Hematopoietic multipotent progenitor cell (in vitro differentiated cells): ENCODE measurements around the gene ARL1. TPM values are rescaled to one million over a fixed set of nuclear protein-coding genes. Genes with fewer than 3 reads are reported as not detected.
"Not testable (repeated sequence)": the region's sequence is repeated elsewhere in the genome, so short reads cannot be mapped to it uniquely, and the experiment has no call there.

Experiments used
- DNase-seq, 3 donors: peaks; one replicate each; pipeline ENCODE4 v3.0.0-alpha.2; 2011 to 2015; ENCODE audit warnings: low read depth in 2 of 3, low spot score in 2 of 3
- total RNA-seq: library from RNA; depleted of rRNA; stranded (reverse); fragments of >200 nt; gene quantifications from one replicate; pipeline ENCODE4 v1.2.3, GENCODE V29; 2012

Gene ARL1
- 15.3 TPM for total RNA-seq

GRCh38 chr12:101407436-101408345, at the start of gene ARL1:
Gene ARL1 (minus strand): TSS chr12:101407772. CDS start chr12:101407645, 127 bp downstream.
- peak; percentile 63 to 90 (median 88) for DNase-seq

- peak in 1 of 3 donors; percentile 5 for DNase-seq
Observed at GRCh38 chr12:101455685-101456084, 48.1 kb upstream of the ARL1 start.

GRCh38 chr12:101441461-101442224, 34.1 kb upstream of the ARL1 start:
- no peak for DNase-seq

GRCh38 chr12:101439236-101439635, 31.7 kb upstream of the ARL1 start:
- DNase-seq = peak in 1 of 3 donors; percentile 15

- DNase-seq = no peak
Observed at GRCh38 chr12:101436136-101436535, 28.6 kb upstream of the ARL1 start.

GRCh38 chr12:101430456-101430855, 22.9 kb upstream of the ARL1 start:
- DNase-seq = no peak

GRCh38 chr12:101424620-101425019, 17.0 kb upstream of the ARL1 start:
- DNase-seq = no peak

GRCh38 chr12:101422066-101422465, 14.5 kb upstream of the ARL1 start:
- DNase-seq = not testable (repeated sequence)

- no peak for DNase-seq
Observed at GRCh38 chr12:101415228-101415627, 7.7 kb upstream of the ARL1 start.

GRCh38 chr12:101414533-101415119, 7.1 kb upstream of the ARL1 start:
- DNase-seq = peak in 2 of 3 donors; percentile 29 to 47

- not testable (repeated sequence) for DNase-seq
Observed at GRCh38 chr12:101410169-101410568, 2.6 kb upstream of the ARL1 start.

- peak in 1 of 3 donors; percentile 3 for DNase-seq
Observed at GRCh38 chr12:101407049-101407435, 530 bp downstream of the ARL1 start.

- not testable (repeated sequence) for DNase-seq
Observed at GRCh38 chr12:101391181-101391580, 16.4 kb downstream of the ARL1 start.

GRCh38 chr12:101379149-101379548, 28.4 kb downstream of the ARL1 start:
- no peak for DNase-seq

- no peak for DNase-seq
Observed at GRCh38 chr12:101375573-101375972, 32.0 kb downstream of the ARL1 start.

GRCh38 chr12:101372431-101372830, 35.1 kb downstream of the ARL1 start:
- DNase-seq = no peak

GRCh38 chr12:101368016-101368415, 39.6 kb downstream of the ARL1 start:
- DNase-seq = no peak

- no peak for DNase-seq
Observed at GRCh38 chr12:101361455-101361854, 46.1 kb downstream of the ARL1 start.

GRCh38 chr12:101356794-101357193, 50.8 kb downstream of the ARL1 start:
- no peak for DNase-seq

- no peak for DNase-seq
Observed at GRCh38 chr12:101351682-101352081, 55.9 kb downstream of the ARL1 start.

- DNase-seq = no peak
Observed at GRCh38 chr12:101343893-101344292, 63.7 kb downstream of the ARL1 start.
